GF-D8 (cell line): ENCODE measurements around the gene ZNF17.

Experiments used
- DNase-seq: peaks from one replicate; lab custom pipeline; 2025; lab: John Stamatoyannopoulos, UW

The ZNF17 gene

DNA sequence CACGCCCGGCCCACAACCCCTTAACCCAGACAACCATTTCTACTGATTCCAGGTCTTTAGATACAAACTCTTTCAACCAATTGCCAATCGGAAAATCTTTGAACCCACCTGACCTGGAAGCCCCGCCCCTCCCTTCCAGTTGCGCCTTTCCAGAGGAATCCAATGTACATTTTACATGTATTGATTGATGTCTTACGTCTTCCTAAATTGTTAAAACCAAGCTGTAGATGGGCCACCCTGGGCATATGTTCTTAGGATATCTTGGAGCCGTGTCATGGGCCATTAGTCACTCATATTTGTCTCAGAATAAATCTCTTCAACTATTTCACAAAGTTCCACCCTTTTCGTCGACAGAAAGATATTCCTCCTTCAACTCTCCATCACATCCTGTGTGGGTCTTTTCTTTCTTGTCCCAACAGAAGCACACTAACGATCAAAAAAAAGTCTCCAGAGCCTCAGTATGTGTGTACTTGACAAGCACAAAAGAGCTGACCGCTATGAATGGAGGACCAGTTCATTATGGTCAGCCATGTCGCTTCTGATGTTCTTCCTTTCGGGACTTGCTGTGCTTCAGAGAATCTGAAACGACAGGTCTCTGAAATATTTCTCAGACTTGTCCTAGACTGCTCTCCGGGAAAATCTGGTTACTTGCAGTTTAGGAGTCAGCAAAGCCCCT, 23.6 kb downstream of the ZNF17 start:
- DNase-seq: no peak

DNA sequence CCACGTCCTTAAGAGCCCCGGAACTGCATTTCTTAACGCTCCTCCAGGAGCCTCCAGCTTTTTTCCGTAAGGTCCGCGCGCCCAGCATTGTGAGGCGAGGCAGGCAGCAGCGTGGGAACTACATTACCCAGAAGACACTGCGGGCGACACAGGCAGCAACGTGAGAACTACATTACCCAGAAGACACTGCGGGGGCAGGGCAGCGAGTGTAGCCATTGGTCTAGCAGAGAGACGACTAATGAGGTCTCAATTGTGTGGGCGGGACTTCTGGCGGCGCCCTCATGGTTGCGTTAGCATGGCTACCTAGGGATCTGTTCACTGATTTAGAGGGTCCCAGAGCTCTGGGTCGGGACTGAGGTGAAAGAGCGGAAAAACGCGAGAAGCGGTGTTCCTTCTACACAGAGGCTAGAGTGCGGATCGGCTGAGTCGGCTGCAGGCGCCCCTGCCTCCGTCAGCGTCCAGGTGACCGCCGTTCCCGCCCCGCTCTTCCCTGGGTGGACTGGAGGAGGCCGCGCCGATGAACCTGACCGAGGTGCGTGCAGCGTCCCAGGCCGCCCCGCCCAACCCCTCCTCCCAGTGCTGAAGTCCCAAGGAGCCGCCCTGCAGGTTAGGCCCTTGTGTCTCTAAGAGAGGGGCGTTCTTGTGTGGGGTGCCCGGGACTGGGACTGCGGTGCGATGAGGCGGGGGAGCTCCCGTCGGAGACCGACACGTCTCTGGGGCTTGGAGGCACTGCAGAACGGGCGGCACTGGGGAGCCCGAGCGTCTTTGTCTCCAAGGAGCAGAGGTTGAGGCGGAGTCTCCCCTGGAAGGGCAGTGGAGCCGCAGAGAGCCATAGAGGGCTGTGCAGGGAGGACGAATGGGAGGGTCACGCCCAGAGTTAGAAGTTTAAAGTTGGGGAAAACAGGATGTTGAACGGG, 24.4 kb downstream of the ZNF17 start, which contains the start of gene ZNF749:
TSS of gene ZNF749 (plus strand) at position 264 of the 917 bp plus-strand sequence. CDS start at position 518, 254 bp downstream.
- DNase-seq: peak; percentile 95

GRCh38 chr19:57436417-57436816, 25.5 kb downstream of the ZNF17 start:
- no peak for DNase-seq

DNA sequence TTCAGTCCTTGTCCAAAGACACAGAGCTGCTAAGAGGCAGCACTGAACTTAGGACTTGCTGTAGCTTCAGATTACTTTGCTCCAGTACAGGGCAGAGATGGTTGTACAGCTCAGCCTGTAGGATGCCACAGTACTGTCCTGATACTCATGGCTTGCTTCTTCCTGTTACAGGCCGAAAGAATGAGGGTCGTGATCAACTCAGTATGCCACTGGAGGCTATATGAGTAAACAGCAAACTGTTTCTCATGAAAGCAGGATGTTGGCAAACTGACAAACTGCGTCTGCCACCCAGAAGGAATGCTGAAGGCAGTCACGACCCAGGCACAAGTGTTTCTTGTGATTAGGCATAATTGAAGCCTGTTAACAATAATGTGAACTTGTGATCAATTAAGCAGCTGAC, 27.0 kb downstream of the ZNF17 start:
- DNase-seq: no peak

- no peak for DNase-seq
These were observed 28.0 kb downstream of the ZNF17 start for GRCh38 chr19:57438925-57439324.

DNA sequence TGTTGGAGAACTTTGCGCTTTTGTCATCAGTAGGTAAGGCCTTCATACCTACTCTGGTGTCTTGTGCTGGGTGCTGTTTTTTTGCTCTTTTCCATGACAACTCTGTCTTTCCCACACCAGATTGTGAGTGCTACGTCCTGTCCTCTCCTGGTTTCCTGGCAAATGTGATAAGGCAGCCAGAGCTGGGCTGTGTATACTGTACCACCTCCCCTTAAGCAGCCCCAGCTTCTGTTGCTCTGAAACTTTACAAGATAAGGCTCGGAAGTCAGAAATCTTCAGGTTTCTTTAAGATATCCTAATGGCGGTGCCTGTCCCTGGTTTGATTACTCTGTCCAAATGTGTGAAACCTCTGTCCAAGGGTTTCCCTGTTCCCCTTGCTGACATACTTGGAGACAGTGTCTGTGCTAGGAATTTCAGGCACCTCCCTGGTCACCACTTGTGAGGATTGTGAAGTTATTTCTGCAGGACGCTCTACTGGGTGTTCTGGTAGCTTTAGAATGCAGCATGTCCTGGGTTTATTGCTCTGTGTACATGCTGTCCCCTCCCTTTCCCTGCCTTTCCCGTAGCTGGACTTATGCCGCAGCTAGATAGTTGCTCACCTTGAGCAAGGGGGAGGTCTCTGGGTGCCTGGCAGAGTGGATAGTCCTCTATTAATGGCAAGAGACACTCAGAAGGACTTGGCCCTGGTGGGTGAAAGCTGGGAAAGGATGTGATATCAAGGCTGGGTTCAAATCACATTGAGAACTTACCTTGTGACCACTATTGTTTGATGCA, 31.2 kb downstream of the ZNF17 start:
- no peak for DNase-seq

- no peak for DNase-seq
These were observed 32.2 kb downstream of the ZNF17 start for GRCh38 chr19:57443121-57443696.

GRCh38 chr19:57452307-57452706, 41.3 kb downstream of the ZNF17 start:
- DNase-seq: no peak

DNA sequence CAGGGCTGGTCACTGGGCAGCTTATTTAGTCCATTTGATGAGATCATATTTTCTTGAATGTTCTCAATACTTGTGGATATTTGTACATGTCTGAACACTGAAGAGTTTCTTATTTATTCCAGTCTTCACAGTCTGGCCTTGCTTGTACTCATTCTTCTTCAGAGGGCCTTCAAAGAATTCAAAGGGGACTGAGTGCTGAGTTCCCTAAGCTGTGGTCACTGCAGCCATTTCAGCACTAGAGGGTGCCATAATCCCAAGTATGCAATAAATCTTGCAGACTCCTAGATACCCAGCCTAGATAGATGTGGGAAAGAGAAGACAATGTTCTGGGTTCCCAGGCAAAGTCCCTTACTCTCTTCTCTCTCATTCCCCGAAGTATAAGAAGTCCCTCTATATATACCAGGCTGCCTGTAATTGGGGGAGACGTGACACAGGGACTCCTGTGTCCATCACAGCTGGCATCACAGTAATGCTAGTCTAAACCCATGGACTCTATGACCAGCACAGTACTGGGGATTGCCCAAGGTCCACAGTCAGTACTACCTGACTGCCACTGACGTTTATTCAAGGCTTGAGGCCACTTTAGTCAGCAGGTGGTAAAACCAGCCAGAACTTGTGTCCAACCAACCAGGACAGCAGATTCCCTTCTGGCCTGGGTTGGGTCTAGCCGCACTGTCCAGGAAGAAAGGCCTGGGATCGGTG, 54.9 kb downstream of the ZNF17 start:
- DNase-seq: peak; percentile 9

DNA sequence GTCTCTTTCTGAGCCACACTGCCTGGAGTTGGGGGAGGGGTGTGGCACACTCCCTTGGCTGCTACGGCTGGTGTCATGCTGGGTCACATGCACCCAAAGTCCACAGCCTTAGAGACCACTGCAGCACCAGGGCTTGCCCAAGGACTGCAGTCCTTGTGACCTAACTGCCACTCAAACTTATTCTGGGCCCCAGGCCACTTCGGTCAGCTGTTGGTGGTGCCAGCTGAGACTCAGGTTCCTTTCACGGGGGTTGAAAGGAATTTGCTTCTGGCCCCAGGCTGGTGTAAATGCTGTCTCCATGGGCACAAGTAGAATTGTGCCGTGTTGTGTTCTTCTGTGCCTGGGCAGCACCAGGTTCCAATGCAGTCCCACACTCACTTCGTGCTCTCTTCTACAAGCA, 55.5 kb downstream of the ZNF17 start:
- DNase-seq: no peak
